ENCODE data around the gene TAAR5.
"Not testable (repeated sequence)": the region's sequence is repeated elsewhere in the genome, so short reads cannot be mapped to it uniquely, and the experiment has no call there.

Gene TAAR5, protein sequence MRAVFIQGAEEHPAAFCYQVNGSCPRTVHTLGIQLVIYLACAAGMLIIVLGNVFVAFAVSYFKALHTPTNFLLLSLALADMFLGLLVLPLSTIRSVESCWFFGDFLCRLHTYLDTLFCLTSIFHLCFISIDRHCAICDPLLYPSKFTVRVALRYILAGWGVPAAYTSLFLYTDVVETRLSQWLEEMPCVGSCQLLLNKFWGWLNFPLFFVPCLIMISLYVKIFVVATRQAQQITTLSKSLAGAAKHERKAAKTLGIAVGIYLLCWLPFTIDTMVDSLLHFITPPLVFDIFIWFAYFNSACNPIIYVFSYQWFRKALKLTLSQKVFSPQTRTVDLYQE

GRCh38 chr6:132589454-132589853 lies at the start of gene TAAR5:
Gene TAAR5, minus strand, starts transcription at chr6:132589741. Its CDS starts 55 bp downstream, at chr6:132589686.
- no peak for DNase-seq

- DNase-seq: not testable (repeated sequence)
Measured at GRCh38 chr6:132637135-132637534, 47.6 kb upstream of the TAAR5 start.

- DNase-seq: not testable (repeated sequence)
Measured at GRCh38 chr6:132635906-132636305, 46.4 kb upstream of the TAAR5 start.

DNA sequence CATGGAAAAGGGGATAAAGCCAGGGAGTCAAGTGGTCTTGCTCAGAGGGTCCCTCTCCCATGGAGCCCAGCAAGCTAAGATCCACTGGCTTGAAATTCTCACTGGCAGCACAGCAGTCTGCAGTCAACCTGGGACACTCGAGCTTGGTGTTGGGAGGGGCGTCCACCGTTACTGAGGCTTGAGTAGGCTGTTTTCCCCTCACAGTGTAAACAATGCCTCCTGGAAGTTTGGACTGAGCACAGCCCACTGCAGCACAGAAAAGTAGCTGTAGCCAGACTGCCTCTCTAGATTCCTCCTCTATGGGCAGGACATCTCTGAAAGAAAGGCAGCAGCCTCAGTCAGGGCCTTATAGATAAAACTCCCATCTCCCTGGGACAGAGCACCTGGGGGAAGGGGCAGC lies 45.7 kb upstream of the TAAR5 start:
- DNase-seq: not testable (repeated sequence)

DNA sequence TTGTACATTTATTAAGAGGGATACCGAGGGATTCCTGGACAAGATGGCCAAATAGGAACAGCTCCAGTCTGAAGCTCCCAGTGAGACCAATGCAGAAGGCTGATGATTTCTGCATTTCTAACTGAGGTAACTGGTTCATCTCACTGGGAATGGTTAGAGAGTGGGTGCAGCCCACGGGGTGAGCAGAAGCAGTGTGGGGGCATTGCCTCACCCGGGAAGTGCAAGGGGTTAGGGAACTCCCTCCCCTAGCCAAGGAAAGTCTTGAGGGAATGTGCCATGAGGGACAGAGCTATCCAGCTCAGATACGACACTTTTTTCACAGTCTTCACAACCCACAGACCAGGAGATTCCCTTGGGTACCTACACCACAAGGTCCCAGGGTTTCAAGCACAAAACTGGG lies 45.3 kb upstream of the TAAR5 start:
- DNase-seq: no peak

DNA sequence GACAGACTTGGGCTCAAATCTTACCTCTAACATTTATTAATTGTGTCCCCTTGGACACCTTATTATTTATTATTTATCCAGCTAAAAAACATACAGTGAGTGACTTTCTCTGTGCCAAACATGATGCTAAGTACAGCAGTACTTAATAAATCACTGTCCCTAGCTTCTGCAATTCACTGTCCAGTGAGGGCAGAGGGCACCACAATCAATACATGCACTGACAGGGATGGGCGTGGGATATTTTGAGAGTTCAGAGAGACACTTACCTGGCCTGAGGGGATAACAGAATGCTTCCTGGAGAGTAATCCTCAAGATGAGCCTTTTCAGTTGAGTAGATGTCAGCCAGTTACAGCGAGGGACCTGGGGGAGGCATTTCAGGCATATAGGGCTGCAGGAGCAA lies 43.8 kb upstream of the TAAR5 start:
- DNase-seq: no peak

GRCh38 chr6:132624175-132624574 lies 34.6 kb upstream of the TAAR5 start, which contains the start of gene TAAR2:
Gene TAAR2, minus strand, starts transcription at chr6:132624275. Its CDS starts 0 bp downstream, at chr6:132624275.
- no peak for DNase-seq

- no peak for DNase-seq
Measured at GRCh38 chr6:132623106-132623845, 33.7 kb upstream of the TAAR5 start.

DNA sequence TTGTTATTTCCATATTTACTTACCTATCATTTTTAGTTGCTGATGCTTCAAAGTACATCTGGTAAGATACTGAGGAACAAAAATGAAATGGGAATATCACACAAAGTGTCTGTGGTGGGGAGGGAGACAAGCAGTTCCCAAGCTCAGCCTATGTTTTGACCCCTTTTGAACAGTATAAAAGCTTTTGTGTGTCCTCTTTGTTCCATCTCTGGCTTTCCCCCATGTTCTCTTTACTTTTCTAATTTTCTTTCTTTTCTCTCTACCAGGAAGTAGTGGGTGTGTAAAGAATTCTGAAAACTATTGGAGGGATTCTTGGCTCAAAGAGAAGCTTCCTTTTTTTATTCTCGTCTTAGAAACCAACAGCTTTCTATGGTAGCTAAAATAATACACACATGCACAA lies 27.1 kb upstream of the TAAR5 start:
- DNase-seq: no peak

- no peak for DNase-seq
Measured at GRCh38 chr6:132614554-132614953, 25.0 kb upstream of the TAAR5 start.

- no peak for DNase-seq
Measured at GRCh38 chr6:132612449-132613108, 23.0 kb upstream of the TAAR5 start.

GRCh38 chr6:132611616-132612015 lies 22.1 kb upstream of the TAAR5 start:
- no peak for DNase-seq

- DNase-seq: no peak
Measured at GRCh38 chr6:132607544-132608233, 18.1 kb upstream of the TAAR5 start.

DNA sequence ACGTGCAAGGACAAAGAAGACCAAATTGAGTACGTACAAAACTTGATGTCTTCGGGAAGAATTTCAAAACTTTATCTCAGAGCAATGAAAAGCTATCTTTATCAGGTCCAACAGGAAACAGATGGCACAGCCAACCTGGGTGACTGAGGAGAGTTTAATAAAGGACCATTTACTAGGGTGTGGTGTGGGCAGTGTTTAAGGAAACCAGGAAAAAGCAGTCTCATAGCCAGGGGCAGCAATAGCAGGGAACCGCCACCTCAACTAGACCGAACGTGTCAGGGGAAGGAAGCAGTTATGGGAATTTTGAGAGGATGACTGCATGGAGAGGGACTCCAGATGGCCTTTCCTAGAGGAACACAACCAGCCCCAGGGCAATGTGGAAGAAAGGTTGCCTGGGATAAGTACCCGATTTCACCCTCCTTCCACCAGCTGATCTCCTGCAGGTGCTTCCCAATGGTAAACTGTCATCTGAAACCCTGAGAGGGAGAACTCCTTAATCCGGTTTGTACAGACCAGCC lies 15.2 kb upstream of the TAAR5 start:
- DNase-seq: no peak

GRCh38 chr6:132600900-132601299 lies 11.4 kb upstream of the TAAR5 start:
- not testable (repeated sequence) for DNase-seq

DNA sequence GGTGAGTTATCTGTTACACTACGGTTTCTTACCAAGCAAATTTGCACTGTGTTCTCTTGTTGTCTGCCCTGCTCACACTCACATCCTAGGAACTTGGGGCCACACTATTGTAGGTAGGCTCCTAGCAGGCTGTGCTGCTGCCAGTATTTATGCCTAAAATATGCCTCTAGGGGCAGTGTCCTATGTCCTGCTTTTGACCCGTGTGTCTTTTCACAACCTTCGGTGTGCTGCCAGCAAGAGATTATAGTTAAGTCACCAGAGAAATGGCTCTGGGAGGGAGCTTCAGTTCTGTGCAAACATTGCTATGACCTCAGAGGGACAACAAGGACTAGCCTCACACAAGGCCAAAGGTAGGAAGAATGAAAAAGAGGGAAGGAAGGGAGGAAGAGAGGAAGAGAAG lies 8.9 kb upstream of the TAAR5 start:
- DNase-seq: no peak

DNA sequence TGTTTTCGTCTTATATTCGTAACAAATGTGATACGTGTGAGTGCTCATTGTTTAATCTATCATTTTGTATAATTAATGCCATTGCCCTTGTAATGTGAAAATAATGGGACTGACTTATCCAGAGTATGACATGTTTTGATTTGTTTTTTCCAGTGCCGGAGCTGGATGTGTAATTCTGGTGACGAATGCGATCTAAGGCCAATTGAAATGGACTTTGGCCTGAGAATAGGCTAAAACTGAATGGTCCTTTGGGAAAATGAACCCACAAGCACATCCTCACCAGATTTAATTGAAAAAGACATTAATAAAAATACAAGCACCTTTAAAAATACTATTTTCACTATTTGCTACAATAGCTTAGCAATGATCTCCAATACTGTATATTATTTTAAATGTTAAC lies 6.7 kb upstream of the TAAR5 start:
- no peak for DNase-seq

DNA sequence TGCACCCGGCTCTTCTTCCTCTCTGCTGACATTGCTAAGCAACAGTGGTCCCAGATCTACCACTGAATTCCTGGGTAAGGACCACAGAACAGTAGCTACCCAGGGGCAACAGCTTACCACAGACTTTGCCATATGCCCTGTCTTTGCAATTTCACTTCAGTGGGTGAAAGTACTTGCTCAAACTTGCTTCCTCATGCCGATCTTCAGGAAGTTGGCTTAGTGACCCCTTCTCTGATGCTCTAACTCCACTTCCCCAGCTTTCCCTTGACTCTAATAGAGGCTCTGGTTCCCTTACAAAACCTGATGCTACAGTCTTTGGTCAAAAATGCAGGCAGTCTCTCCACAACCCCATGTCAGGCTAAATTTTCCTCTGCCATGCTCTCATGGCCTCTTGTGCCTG lies 3.3 kb upstream of the TAAR5 start:
- DNase-seq: no peak

- no peak for DNase-seq
Measured at GRCh38 chr6:132590362-132590761, 821 bp upstream of the TAAR5 start.

DNA sequence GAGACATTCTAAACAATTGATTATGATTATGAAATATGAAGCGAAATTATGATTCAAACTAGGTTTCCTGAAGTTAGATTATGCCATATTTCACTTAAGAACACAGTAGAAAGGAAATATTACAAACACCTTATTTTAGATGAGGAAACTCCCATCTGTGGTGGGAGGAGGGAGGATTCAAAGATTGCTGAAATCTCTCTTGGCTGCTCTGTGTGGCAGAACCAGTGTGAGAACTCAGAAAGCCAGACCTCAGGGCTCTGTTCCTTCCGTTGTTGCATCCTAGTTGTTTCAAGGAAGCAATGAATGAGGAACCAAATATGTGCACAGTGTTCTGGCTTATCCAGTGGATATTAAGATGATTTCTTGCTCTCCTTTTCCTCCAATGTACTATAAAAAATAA lies 2.1 kb downstream of the TAAR5 start:
- no peak for DNase-seq

- DNase-seq: no peak
Measured at GRCh38 chr6:132584698-132585097, 4.8 kb downstream of the TAAR5 start.

DNA sequence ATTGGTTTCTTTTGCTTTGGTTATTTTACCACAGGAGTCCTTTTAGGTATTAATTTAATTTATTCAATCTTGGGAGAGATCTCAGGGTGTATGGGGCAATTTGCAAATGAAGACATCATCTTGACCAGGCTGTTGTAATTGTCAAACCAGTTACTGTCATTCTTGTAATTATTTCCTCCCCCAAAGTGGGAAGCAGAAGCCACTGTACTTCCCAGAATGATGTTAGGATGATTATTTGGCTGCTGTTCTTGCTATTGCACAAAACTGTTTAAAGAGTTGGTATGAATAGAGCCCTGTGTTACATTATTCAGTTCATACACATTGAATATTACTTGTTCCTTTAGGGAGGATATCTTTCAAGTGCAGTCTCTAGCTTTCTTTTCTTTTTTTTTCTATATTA lies 17.8 kb downstream of the TAAR5 start:
- no peak for DNase-seq

- no peak for DNase-seq
Measured at GRCh38 chr6:132570221-132570777, 19.2 kb downstream of the TAAR5 start, which contains the start of gene TAAR6. Gene TAAR6, plus strand, starts transcription at chr6:132570322. Its CDS starts 0 bp downstream, at chr6:132570322.

Measured in T1000 (cell line).